Stimulated activated CD8-positive, alpha-beta memory T cell treated with anti-CD3 and anti-CD28 coated beads, Interleukin-7, amount 100 ng/mL, for 48 hours (primary cell): ENCODE results near the gene SRSF7.
"Not testable (repeated sequence)": the region's sequence is repeated elsewhere in the genome, so short reads cannot be mapped to it uniquely, and the experiment has no call there.

ENCODE experiments used
- DNase-seq, 2 donors: peaks; one replicate each; pipeline ENCODE4 v3.0.0-alpha.2; 2020; ENCODE audit warnings: low read depth in 1 of 2; ENCODE audit errors: extremely low read depth in 1 of 2

Gene SRSF7

GRCh38 chr2:38734299-38735058 lies 16.7 kb downstream of the SRSF7 start:
- no peak for DNase-seq

- no peak for DNase-seq
Observed at GRCh38 chr2:38733300-38733971, 17.7 kb downstream of the SRSF7 start.

- DNase-seq: no peak
Observed at GRCh38 chr2:38731684-38732221, 19.4 kb downstream of the SRSF7 start.

GRCh38 chr2:38731090-38731489 lies 20.1 kb downstream of the SRSF7 start:
- no peak for DNase-seq

- no peak for DNase-seq
Observed at GRCh38 chr2:38728694-38729093, 22.5 kb downstream of the SRSF7 start.

- DNase-seq: no peak
Observed at GRCh38 chr2:38727661-38728060, 23.5 kb downstream of the SRSF7 start.

GRCh38 chr2:38723173-38723572 lies 28.0 kb downstream of the SRSF7 start:
- DNase-seq: peak in 1 of 2 donors; percentile 24

- peak; percentile 39 to 69 for DNase-seq
Observed at GRCh38 chr2:38722271-38723061, 28.7 kb downstream of the SRSF7 start.

GRCh38 chr2:38720613-38721241 lies 30.4 kb downstream of the SRSF7 start:
- DNase-seq: no peak

GRCh38 chr2:38719706-38720105 lies 31.5 kb downstream of the SRSF7 start:
- DNase-seq: no peak

- DNase-seq: no peak
Observed at GRCh38 chr2:38718601-38719000, 32.6 kb downstream of the SRSF7 start.

- no peak for DNase-seq
Observed at GRCh38 chr2:38716185-38716584, 35.0 kb downstream of the SRSF7 start.

- not testable (repeated sequence) for DNase-seq
Observed at GRCh38 chr2:38714941-38715340, 36.2 kb downstream of the SRSF7 start.

GRCh38 chr2:38713338-38713737 lies 37.8 kb downstream of the SRSF7 start:
- DNase-seq: no peak

GRCh38 chr2:38712871-38713270 lies 38.3 kb downstream of the SRSF7 start:
- DNase-seq: no peak

- no peak for DNase-seq
Observed at GRCh38 chr2:38712413-38712812, 38.7 kb downstream of the SRSF7 start.

GRCh38 chr2:38711558-38711957 lies 39.6 kb downstream of the SRSF7 start:
- DNase-seq: no peak

GRCh38 chr2:38709567-38710194 lies 41.5 kb downstream of the SRSF7 start:
- no peak for DNase-seq

- DNase-seq: no peak
Observed at GRCh38 chr2:38708900-38709566, 42.1 kb downstream of the SRSF7 start.

- DNase-seq: not testable (repeated sequence)
Observed at GRCh38 chr2:38708491-38708890, 42.7 kb downstream of the SRSF7 start.
